GM21390 (cell line): ENCODE data around the gene HRNR.
"Not testable (repeated sequence)": the region's sequence is repeated elsewhere in the genome, so short reads cannot be mapped to it uniquely, and the experiment has no call there.

Source experiments
- ATAC-seq: cut with Tn5 transposase; IDR thresholded peaks from one replicate; pipeline ENCODE4 v1.9.1; 2021; ENCODE audit not compliant: unreplicated experiment

The HRNR gene

GRCh38 chr1:152224093-152224492 lies at the start of gene HRNR:
HRNR (minus strand) TSS chr1:152224193; CDS start chr1:152223253, 940 bp downstream.
- no peak for ATAC-seq

- ATAC-seq: not testable (repeated sequence)
Observed at GRCh38 chr1:152256394-152256793, 32.4 kb upstream of the HRNR start.

GRCh38 chr1:152252157-152252556 lies 28.2 kb upstream of the HRNR start:
- ATAC-seq: no peak

GRCh38 chr1:152251391-152251790 lies 27.4 kb upstream of the HRNR start:
- no peak for ATAC-seq

- ATAC-seq: no peak
Observed at GRCh38 chr1:152247316-152247715, 23.3 kb upstream of the HRNR start.

- no peak for ATAC-seq
Observed at GRCh38 chr1:152244576-152245273, 20.7 kb upstream of the HRNR start.

- no peak for ATAC-seq
Observed at GRCh38 chr1:152237093-152237492, 13.1 kb upstream of the HRNR start.

GRCh38 chr1:152228831-152229230 lies 4.8 kb upstream of the HRNR start:
- no peak for ATAC-seq

- no peak for ATAC-seq
Observed at GRCh38 chr1:152227310-152227928, 3.4 kb upstream of the HRNR start.

GRCh38 chr1:152225678-152226077 lies 1.7 kb upstream of the HRNR start:
- no peak for ATAC-seq

- no peak for ATAC-seq
Observed at GRCh38 chr1:152220166-152221163, 3.5 kb downstream of the HRNR start.

- not testable (repeated sequence) for ATAC-seq
Observed at GRCh38 chr1:152219438-152219837, 4.6 kb downstream of the HRNR start.

- ATAC-seq: no peak
Observed at GRCh38 chr1:152218762-152219436, 5.1 kb downstream of the HRNR start.

- ATAC-seq: not testable (repeated sequence)
Observed at GRCh38 chr1:152215604-152216003, 8.4 kb downstream of the HRNR start.

GRCh38 chr1:152214911-152215310 lies 9.1 kb downstream of the HRNR start:
- ATAC-seq: not testable (repeated sequence)

GRCh38 chr1:152198982-152199381 lies 25.0 kb downstream of the HRNR start:
- no peak for ATAC-seq

GRCh38 chr1:152197361-152197941 lies 26.5 kb downstream of the HRNR start:
- ATAC-seq: no peak

GRCh38 chr1:152191711-152192110 lies 32.3 kb downstream of the HRNR start:
- no peak for ATAC-seq

- ATAC-seq: no peak
Observed at GRCh38 chr1:152191260-152191659, 32.7 kb downstream of the HRNR start.

GRCh38 chr1:152190589-152190988 lies 33.4 kb downstream of the HRNR start:
- no peak for ATAC-seq
